ENCODE measurements around the gene GPR152. TPM values are rescaled to one million over a fixed set of nuclear protein-coding genes. Genes with fewer than 3 reads are reported as not detected.
A peak's percentile ranks its signal among the peaks of the same experiment; 100 is the strongest.

GPR152 gene
- total and polyA plus RNA-seq, 12 donors = not detected

DNA sequence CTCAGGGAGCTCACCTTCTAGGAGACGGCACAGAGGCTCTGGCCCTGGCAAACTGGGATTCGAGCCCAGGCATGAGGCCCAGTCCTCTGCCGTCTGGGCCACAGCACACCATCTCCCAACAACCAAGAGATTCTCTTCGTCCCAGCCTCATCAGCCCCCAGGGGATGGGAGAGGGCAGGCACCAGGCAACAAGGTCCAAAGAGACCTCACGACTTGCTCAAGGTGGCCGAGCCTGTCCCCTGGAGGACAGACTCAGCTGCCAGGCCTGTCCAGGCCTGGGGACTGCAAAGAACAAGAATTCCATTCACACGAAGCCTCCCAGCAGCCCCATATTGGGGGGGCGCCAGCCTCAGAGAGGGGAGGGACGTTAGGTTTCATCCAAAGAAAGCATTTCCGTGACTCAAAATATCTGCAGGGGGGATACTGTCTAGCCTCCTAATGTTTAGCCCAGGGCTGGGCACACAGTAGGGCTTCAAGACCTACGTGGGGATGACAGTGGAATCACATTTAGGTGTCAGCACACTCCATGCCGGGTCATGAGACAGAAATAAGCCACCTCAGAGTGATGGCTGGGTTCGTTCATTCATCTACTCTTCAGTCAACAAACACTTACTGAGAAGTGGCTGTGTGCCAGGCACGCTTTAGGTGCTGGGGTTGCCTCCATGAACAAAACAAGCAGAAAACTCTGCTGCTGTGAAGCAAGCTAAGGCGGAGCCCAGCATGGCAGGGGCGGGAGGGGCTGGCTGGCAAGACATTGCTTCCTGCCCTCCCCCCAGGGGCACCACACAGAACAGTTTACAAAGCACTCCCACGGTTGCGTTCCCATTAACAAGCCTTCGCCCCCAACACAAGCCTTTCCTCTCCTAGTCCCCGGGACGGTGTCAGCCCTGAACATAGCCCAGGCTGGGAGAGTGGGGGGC lies 35.9 kb downstream of the GPR152 start:
- Histone ChIP-seq H3K4me1 (peaks cover 20 to 61% (median 48%) of the 10 kb centered on the region in 9 donors), H3K4me3 (peak overlapping the region in 1 of 10 donors; percentile 46), H3K9me3 (no peaks in the 10 kb centered on the region), H3K27ac (peak overlapping the region in 9 of 10 donors; percentile 76 to 98 (median 93)), H3K27me3 (peaks cover 0 to 36% (median 25%) of the 10 kb centered on the region in 7 donors), H3K36me3 (no peaks in the 10 kb centered on the region)
- no peak for DNase-seq
- intact Hi-C loops (cut with DNase I) = no loop called here
- TF ChIP-seq, protein P1, sequence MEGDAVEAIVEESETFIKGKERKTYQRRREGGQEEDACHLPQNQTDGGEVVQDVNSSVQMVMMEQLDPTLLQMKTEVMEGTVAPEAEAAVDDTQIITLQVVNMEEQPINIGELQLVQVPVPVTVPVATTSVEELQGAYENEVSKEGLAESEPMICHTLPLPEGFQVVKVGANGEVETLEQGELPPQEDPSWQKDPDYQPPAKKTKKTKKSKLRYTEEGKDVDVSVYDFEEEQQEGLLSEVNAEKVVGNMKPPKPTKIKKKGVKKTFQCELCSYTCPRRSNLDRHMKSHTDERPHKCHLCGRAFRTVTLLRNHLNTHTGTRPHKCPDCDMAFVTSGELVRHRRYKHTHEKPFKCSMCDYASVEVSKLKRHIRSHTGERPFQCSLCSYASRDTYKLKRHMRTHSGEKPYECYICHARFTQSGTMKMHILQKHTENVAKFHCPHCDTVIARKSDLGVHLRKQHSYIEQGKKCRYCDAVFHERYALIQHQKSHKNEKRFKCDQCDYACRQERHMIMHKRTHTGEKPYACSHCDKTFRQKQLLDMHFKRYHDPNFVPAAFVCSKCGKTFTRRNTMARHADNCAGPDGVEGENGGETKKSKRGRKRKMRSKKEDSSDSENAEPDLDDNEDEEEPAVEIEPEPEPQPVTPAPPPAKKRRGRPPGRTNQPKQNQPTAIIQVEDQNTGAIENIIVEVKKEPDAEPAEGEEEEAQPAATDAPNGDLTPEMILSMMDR (IDR thresholded peaks at IDR 0.05) = no peak
- WGBS, 2 donors = 53 to 55% methylated on average over 21 of the region's 21 CpGs
- no peak for ATAC-seq

- no peaks in the 10 kb centered on the region for H3K36me3 ChIP-seq
- H3K9me3 ChIP-seq = no peaks in the 10 kb centered on the region
- DNase-seq (no peak), ATAC-seq (no peak)
- TF ChIP-seq, protein P1 (IDR thresholded peaks at IDR 0.05) = no peak
- H3K4me1 ChIP-seq = peaks cover 20 to 57% (median 48%) of the 10 kb centered on the region in 9 donors
- peaks cover 0 to 46% (median 35%) of the 10 kb centered on the region in 7 donors for H3K27me3 ChIP-seq
- intact Hi-C loops (cut with DNase I) = no loop called here
- peak within 1 kb of the TSS in 9 of 10 donors; percentile 76 to 98 (median 92) for H3K27ac ChIP-seq
- H3K4me3 ChIP-seq = peak within 1 kb of the TSS in 9 of 10 donors; percentile 30 to 48 (median 41)
- 6 to 7% methylated on average over 48 to 67 of the region's 67 CpGs for WGBS, 2 donors
Observed at GRCh38 chr11:67415501-67416304, 36.8 kb downstream of the GPR152 start, which contains the start of gene CARNS1. Gene CARNS1 (plus strand): TSS chr11:67415678. CDS start chr11:67416200, 522 bp downstream.

- H3K4me1 ChIP-seq = peaks cover 8 to 50% (median 33%) of the 10 kb centered on the region in 9 donors
- no peaks in the 10 kb centered on the region for H3K36me3 ChIP-seq
- no peak overlapping the region for H3K4me3 ChIP-seq
- 57 to 70% methylated on average over 2 of the region's 2 CpGs for WGBS, 2 donors
- H3K27me3 ChIP-seq = peaks cover 0 to 64% (median 53%) of the 10 kb centered on the region in 7 donors
- no peak overlapping the region for H3K27ac ChIP-seq
- intact Hi-C loops (cut with DNase I) = no loop called here
- TF ChIP-seq, protein P1 (IDR thresholded peaks at IDR 0.05) = no peak
- no peak for DNase-seq
- no peak for ATAC-seq
- no peaks in the 10 kb centered on the region for H3K9me3 ChIP-seq
Observed at GRCh38 chr11:67413266-67413849, 39.2 kb downstream of the GPR152 start.
